ENCODE results near the gene FAM181A.

The FAM181A gene

GRCh38 chr14:93905623-93906022 lies 21.5 kb upstream of the FAM181A start:
- DNase-seq = no peak

DNA sequence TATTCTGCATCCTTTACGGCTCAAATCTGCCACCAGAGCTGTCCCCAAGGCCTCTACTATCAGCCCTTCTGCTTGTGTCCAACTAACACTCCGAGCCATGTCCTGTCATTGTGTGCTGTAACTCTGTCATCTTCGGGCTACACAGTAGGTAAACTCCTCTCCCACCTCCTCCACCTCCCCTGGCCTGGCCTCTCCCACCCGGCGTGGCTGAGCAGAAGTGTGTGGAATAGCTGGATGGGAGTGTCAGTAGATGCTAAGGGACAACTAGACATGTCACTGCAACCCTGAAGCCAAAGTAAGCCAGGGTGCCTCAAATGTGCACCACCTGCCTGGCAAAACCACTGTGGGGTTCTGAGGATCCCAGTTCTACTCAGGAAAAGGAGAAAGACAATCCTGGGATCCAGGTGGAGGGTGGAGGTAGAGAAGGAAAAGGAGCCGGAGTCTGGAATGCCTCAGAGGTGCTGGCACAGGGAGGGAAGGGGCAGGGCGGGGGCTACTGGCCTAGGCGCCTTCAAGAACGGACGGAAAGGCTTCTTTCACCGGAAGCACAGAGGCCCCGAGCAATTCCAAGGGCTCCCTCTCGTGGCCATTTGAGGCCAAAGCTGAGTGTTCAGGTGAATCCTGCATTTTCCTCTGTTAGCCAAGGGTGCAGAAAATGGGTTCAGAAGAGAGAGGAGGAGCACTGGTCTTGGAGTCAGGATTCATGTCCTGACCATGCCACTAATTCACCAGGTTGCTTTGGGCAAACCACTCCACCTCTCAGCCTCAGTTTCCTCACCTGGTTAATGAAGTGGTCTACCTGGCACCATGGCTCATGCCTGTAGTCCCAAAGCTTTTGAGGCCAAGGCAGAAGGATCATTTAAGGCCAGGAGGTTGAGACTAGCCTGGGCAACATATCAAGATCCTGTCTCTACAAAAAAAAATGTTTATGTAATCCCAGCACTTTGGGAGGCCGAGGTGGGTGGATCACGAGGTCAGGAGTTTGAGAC lies 20.5 kb upstream of the FAM181A start:
- peak; percentile 56 for DNase-seq

- no peak for DNase-seq
Measured at GRCh38 chr14:93909429-93910128, 17.6 kb upstream of the FAM181A start.

DNA sequence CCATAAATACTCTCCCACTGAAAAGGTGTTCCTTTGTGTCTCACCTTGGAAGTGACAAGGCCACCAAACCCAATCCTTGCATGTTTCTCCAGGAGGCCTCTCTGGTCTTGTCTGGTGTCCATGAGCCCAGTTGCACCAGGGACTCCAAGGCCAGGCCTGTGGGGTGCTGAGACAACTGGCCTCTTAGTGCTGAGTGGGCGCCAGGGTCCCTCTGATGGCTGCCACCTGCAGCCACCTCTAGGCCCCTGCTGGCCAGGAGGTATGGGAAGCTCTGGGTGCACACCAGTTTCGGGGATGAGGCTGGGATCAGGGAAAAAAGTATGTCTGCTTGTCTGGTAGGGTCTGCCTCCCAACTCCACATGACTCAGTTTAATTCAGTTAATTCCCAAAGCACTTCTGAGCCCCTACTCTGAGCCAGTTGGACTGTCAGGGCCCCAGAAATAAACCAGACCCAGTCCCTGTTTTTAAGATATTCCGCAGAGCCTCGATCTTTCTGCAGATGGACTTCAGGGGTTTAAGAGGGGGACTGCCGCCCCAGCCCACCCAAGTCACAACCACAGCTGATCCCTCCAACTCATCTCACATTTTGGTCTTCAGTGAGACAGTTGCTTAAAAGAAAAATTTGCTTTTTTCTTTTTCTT lies 15.0 kb upstream of the FAM181A start:
- DNase-seq = no peak

GRCh38 chr14:93912782-93913181 lies 14.4 kb upstream of the FAM181A start:
- no peak for DNase-seq

DNA sequence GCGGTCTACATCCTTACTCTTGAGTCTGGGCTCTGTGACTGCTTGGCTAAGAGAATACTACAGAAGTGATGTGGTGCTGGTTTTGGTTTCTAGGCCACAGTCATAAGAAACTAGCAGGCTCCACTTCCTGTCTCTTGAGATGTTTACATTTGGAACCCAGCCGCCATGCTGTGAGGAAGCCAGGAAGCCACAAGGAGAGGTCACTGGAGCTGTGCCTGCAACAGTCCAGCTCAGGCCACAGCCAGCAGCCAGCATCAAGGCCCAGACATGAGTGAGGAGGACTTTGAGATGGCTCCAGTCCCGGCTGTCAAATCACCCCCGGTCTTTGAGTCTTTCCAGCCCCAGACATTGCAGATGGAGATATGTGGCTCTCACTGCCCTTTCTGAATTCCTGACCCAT lies 12.9 kb upstream of the FAM181A start:
- no peak for DNase-seq

- no peak for DNase-seq
Measured at GRCh38 chr14:93915070-93915705, 12.0 kb upstream of the FAM181A start.

- DNase-seq = no peak
Measured at GRCh38 chr14:93915800-93916199, 11.3 kb upstream of the FAM181A start.

DNA sequence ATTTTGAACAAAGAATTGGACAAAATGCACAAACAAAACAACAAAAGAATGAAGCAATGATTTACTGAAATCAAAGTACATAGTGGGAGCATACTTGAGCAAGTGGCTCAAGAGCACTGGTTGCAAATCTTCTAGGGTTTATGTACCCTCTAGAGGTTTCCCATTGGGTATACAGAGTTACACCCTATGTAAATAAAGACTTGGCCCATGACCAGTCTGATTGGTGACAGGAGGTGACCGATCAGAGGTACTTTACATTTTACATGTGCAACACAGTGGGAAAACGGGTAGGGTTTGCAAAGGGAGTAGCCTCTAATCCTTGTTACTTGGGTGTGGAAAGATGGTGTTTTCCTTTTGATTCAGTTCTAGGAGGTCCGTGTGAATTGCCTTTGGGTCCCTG lies 10.6 kb upstream of the FAM181A start:
- no peak for DNase-seq

GRCh38 chr14:93917141-93917540 lies 10.0 kb upstream of the FAM181A start:
- DNase-seq = no peak

DNA sequence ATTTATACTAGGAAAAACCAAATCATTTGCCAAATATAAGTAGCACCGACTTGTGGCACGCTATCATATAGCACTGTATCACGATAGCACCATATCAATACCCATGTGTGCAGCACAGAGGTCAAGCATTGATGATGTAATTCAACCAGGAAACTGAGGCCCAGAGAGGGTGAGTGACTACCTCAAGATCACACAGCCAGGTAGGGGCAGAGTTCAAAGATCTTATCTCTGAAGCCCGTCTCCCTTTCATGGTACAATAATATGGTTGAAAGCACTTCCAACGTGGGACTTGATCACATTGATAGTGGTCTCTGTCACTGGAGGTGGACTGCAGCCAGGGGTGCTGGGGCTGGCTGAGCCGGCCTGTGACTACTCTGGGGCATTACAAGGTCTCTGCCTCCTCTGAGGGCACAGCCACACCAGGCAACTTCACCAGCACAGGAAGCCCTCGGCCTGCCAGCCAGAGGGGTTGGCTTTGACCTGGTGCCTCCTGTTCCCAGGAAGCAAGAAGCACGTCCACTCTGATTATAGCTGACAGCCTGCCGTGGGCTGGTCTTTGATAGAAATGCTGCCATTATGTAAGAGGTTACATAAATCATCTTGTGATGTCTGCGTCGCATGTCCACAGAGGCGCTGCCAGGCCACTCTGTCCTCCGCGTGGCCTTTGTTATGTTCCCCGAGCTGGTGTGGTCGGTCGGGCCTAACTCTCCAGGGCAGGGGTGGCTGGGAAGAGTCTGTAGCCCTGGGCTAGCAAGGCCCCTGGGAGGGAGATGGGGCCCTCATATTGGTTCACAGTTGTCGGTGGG lies 5.9 kb upstream of the FAM181A start:
- no peak for DNase-seq

- DNase-seq = no peak
Measured at GRCh38 chr14:93923626-93924025, 3.5 kb upstream of the FAM181A start.

DNA sequence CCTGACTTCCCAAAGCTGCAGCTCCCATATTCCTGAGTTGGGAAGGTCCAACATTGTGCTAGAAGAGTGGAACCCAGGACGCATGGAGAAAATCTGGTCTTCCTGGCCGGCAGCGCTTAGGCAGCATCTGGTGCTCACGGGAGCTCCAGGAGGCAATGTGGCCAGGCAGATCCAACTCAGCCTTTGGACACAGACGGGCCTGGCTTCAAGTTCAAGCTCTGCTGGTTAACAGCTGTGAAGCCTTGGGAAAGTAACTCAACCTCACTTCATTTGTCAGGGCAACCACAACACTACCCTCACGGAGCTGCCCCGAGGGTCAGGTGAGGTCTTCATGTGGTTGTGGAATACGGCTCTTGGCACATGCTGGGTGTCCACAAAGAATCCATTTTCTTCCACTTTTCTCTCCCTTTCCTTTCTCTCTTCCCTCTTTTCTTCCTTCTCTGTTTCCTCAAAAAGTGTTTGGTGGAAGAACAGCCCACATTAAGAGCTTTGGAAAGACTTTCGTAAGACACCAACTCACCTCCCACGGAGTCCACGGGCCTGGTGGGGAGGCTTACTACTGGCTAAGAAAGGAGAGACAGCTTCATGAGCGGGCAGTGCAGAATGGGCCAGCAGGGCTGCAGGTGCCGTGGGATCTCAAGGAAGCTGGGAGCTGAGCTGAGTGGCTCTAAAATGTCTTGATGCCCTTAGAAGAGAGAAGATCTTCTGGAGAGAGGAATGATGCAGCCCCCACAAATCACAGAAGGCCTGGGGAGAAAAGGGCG lies 2.4 kb upstream of the FAM181A start:
- DNase-seq = no peak

GRCh38 chr14:93925374-93925895 lies 1.7 kb upstream of the FAM181A start:
- no peak for DNase-seq

GRCh38 chr14:93926245-93926872 lies 785 bp upstream of the FAM181A start:
- no peak for DNase-seq

DNA sequence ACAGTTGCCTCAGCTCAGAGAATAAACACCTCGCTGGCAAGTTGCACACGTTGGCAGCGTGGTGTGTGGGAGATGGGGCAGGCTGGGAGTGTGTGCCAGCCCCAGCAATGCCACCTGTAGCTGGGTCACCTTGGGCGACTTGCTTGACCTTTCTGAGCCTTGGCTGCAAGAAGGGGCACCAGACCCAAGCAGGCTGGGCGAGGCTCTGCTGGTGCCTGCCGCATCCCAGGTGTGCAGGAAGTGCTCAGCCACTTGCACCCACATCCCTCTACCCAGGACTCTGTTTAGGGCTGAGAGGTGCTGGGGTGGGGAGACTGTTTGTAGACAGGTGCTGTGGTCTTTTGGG lies 629 bp downstream of the FAM181A start:
- DNase-seq = no peak

DNA sequence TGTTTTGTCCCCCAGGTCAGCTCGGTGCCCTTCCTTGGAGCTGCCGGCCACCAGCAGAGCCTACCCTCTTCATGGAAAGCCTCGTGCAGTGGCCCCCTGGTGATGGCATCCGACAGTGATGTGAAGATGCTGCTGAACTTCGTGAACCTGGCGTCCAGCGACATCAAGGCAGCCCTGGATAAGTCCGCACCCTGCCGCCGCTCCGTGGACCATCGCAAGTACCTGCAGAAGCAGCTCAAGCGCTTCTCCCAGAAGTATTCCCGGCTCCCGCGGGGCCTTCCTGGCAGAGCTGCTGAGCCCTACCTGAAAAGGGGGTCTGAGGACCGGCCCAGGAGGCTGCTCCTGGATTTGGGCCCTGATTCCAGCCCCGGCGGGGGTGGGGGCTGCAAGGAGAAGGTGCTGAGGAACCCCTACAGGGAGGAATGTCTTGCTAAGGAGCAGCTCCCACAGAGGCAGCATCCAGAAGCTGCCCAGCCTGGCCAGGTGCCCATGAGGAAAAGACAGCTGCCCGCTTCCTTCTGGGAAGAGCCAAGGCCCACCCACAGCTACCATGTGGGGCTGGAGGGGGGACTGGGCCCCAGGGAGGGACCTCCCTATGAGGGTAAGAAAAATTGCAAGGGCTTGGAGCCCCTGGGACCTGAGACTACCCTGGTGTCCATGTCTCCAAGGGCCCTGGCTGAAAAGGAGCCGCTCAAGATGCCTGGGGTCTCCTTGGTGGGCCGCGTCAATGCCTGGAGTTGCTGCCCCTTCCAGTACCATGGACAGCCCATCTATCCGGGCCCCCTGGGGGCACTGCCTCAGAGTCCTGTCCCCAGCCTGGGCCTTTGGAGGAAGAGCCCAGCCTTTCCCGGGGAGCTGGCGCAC lies 1.3 kb downstream of the FAM181A start:
- DNase-seq = no peak

DNA sequence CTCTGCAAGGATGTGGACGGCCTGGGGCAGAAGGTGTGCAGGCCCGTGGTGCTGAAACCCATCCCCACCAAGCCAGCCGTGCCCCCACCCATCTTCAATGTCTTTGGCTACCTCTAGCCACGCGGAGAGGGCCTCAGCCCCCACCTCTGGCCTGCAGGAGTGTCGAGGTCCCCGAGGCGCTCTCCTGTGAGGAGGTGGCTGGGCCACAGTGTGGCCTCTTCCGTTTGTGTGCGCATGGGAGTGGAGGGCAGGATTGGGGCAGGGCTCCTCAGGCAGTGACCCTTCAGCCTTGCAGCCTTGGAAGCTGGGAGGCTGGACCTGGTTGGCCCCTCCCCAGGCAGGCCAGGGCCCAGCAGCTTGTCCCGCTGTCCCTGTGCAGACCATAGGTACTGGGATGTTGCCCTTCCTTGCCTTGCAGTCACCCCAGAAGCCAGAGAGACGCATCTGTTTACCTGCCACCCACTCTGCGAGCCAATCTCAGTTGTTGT lies 1.9 kb downstream of the FAM181A start:
- no peak for DNase-seq

DNA sequence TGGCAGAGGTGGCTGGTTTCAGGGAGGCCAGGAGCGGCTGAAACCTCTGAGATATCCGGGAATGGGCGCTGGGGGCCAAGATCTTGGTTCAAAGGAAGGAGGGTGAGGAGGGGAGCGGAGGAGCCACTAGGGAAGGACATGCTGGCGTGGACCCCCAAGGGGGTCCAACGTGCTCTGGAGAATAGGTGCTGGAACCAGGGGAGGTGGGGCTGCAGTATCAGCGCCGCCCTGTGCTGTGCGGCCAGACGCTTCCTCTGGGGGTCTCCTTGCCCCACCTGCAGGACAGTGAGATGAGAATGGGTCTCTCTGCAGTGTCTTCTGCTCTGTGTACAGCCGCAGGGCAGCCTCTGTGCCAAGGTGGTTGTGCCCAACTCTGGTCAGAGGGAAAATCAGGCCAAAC lies 2.5 kb downstream of the FAM181A start:
- no peak for DNase-seq

Data from right hindlimb (tissue), 1 donor.